H1 (cell line): Measurements from ENCODE around the gene JAKMIP1. TPM values are rescaled to one million over a fixed set of nuclear protein-coding genes. Genes with fewer than 3 reads are reported as not detected.

Source experiments
- BACH1 ChIP-seq: IDR thresholded peaks from 2 replicates; pipeline ENCODE4 v1.6.1; 2012; ENCODE audit warnings: low read length, improper control_type of control experiment
- CEBPB ChIP-seq: IDR thresholded peaks from 2 replicates; pipeline ENCODE4 v1.6.1; 2012; ENCODE audit warnings: low read depth, low read length
- CHD2 ChIP-seq: IDR thresholded peaks from 2 replicates; pipeline ENCODE4 v1.6.1; 2012; ENCODE audit warnings: low read length, improper control_type of control experiment
- EGR1 ChIP-seq: IDR thresholded peaks from 2 replicates; pipeline ENCODE4 v1.6.1; 2011; ENCODE audit warnings: low read depth, low read length, borderline replicate concordance
- FOSL1 ChIP-seq: IDR thresholded peaks from 2 replicates; pipeline ENCODE4 v1.6.1; 2011; ENCODE audit warnings: mild to moderate bottlenecking, low read depth, low read length, moderate library complexity; ENCODE audit not compliant: insufficient read depth
- GTF2F1 ChIP-seq: IDR thresholded peaks from 2 replicates; pipeline ENCODE4 v1.6.1; 2012; ENCODE audit warnings: low read depth, low read length, improper control_type of control experiment, borderline replicate concordance
- HDAC6 ChIP-seq: IDR thresholded peaks from one replicate; pipeline ENCODE4 v1.7.1; 2012; ENCODE audit warnings: low read depth, mild to moderate bottlenecking, inconsistent platforms, low read length, moderate library complexity
- JUN ChIP-seq: IDR thresholded peaks from 2 replicates; pipeline ENCODE4 v1.6.1; 2011; ENCODE audit warnings: low read depth, mild to moderate bottlenecking, improper control_type of control experiment, low read length
- JUND ChIP-seq: IDR thresholded peaks from 2 replicates; pipeline ENCODE4 v1.6.1; 2011; ENCODE audit warnings: mild to moderate bottlenecking, improper control_type of control experiment, low read length
- MAX ChIP-seq: IDR thresholded peaks from 2 replicates; pipeline ENCODE4 v1.6.1; 2012; ENCODE audit warnings: inconsistent platforms
- NANOG ChIP-seq: IDR thresholded peaks from 2 replicates; pipeline ENCODE4 v1.6.1; 2011; ENCODE audit warnings: low read length, low read depth, mild to moderate bottlenecking, inconsistent platforms; ENCODE audit not compliant: insufficient read depth, poor library complexity, severe bottlenecking
- POU5F1 ChIP-seq: IDR thresholded peaks from 2 replicates; pipeline ENCODE4 v1.6.1; 2011; ENCODE audit warnings: low read depth, mild to moderate bottlenecking, low read length, moderate library complexity
- RAD21 ChIP-seq, 2 experiments: IDR thresholded peaks in 1 of 2; conservative IDR thresholded peaks in 1 of 2; 2 replicates each; pipeline ENCODE4 v1.6.1; 2011; ENCODE audit warnings: low read depth in 2 of 2, low read length in 2 of 2, improper control_type of control experiment in 1 of 2, inconsistent platforms in 1 of 2, mild to moderate bottlenecking in 1 of 2, moderate library complexity in 1 of 2
- RBBP5 ChIP-seq: IDR thresholded peaks from 2 replicates; pipeline ENCODE4 v1.7.1; 2012; ENCODE audit warnings: low read depth, mild to moderate bottlenecking, inconsistent platforms, low read length, moderate library complexity, borderline replicate concordance
- RNF2 ChIP-seq: fragments of 200-900, 300-1000 bp; sonication (generic); IDR thresholded peaks from 2 replicates; pipeline ENCODE4 v1.7.1; 2016; ENCODE audit warnings: borderline replicate concordance, low read depth, mild to moderate bottlenecking, antibody characterized with exemption, low read length; ENCODE audit not compliant: poor library complexity, severe bottlenecking; ENCODE audit errors: missing control alignments
- SIN3A ChIP-seq, 2 experiments: IDR thresholded peaks in 1 of 2; conservative IDR thresholded peaks in 1 of 2; 2 replicates each; pipeline ENCODE4 v1.6.1; 2011 to 2012; ENCODE audit warnings: low read length in 2 of 2, improper control_type of control experiment in 1 of 2, low read depth in 1 of 2, mild to moderate bottlenecking in 1 of 2
- SIRT6 ChIP-seq: IDR thresholded peaks from one replicate; pipeline ENCODE4 v1.7.1; 2012; ENCODE audit warnings: low read length, inconsistent platforms
- SRF ChIP-seq: IDR thresholded peaks from 2 replicates; pipeline ENCODE4 v1.6.1; 2011; ENCODE audit warnings: mild to moderate bottlenecking, low read depth, low read length, moderate library complexity
- SUZ12 ChIP-seq: fragments of 200-600 bp; sonication (generic); IDR thresholded peaks from 2 replicates; pipeline ENCODE4 v1.6.1; 2012; ENCODE audit warnings: mild to moderate bottlenecking, inconsistent platforms, low read length, moderate library complexity, mixed read lengths
- TAF1 ChIP-seq: IDR thresholded peaks from 2 replicates; pipeline ENCODE4 v1.6.1; 2011; ENCODE audit warnings: mild to moderate bottlenecking, low read depth, low read length
- TAF7 ChIP-seq: optimal IDR thresholded peaks from 2 replicates; pipeline ENCODE3; 2011; ENCODE audit warnings: low read depth, mild to moderate bottlenecking, inconsistent platforms, low read length, moderate library complexity, borderline replicate concordance
- TBP ChIP-seq: IDR thresholded peaks from 2 replicates; pipeline ENCODE4 v1.6.1; 2011; ENCODE audit warnings: low read depth, low read length, improper control_type of control experiment
- YY1 ChIP-seq: IDR thresholded peaks from 2 replicates; pipeline ENCODE4 v1.6.1; 2011; ENCODE audit warnings: low read depth, mild to moderate bottlenecking, low read length
- polyA plus RNA-seq, 7 experiments: library from polyadenylated mRNA; depleted of rRNA in 3 of 7; stranded (reverse) in 5 of 7; unstranded in 2 of 7; fragments of >200 nt in 5 of 7; fragments of 200-250 nt in 2 of 7; gene quantifications; 1 replicate in 5 of 7; 2 replicates in 1 of 7; 4 replicates in 1 of 7; pipeline versions ENCODE4 v1.2.1 to v1.2.3, GENCODE V29; 2011 to 2013; ENCODE audit warnings: missing spikeins in 2 of 7, mixed read lengths in 2 of 7
- total RNA-seq: library from RNA; stranded (reverse); fragmentation: NEBNext Ultra II Directional; extraction: Animal tissue kit (Norgen Biotek cat#: 25700); gene quantifications from 2 replicates; pipeline ENCODE4 v1.2.1, GENCODE V29; 2021

Gene JAKMIP1
- total and polyA plus RNA-seq, 2 of the 8 experiments (the other 6 are each of a cell fraction or from before 2014, with no cell fraction given): 2.5 to 4.4 TPM

DNA sequence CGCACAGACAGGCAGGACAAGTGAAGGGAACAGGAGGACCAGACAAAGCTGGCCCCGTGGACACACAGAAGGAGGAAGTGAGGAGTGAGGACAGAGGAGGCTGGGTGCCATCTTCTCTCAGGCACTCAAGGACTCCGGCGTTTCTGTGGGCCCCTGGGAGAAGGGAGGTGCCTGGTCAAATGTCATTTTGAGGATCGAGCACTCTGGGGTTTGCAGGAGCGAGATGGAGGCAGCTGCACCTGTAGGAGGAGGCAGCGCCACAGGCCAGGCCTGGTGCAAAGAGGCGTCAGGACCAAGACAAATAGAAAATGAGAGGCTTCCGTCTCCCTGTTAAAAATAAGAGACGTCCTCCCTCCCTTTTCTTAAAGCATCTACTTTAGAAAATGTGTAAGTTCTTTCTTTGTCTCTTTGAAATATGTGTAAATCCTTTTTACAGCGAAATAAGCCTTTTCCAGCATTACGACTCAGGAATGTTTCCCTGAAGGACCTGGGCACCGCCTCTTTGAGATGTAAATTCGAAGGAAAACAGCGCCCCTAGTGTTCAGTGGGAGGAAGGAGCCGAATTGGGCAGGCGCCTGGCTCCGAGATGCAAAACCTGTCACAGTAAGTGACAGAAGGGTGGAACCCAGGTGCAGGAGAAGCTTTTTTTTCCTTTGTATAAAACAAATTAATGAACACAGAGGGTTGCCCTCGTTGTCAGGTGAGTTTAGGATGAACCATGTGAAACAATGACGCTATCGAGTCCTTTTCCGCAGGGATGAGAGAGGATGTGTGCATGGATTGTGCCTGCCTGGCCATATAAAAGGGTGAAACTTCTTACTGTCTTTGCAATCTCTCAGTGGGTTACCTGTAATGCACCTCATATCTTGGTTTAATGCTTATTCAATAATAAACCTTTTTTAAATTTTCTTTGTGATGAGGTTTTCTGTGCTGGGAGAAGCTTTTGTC lies 180.8 kb downstream of the JAKMIP1 start (continued):
- TF ChIP-seq BACH1 (no peak), JUN (no peak), POU5F1 (peak; percentile 67; the same call in 1 of the 2 replicates), JUND (no peak), RAD21 (IDR thresholded peaks at IDR 0.05 in 1 of 2, conservative IDR thresholded peaks at IDR 0.05 in 1 of 2; ENCODE audit: low read depth in 2 of 2, low read length in 2 of 2) (peak; percentile 27 to 40; a peak in 3 of 4 replicates), TBP (no peak), SUZ12 (no peak), FOSL1 (no peak), HDAC6 (no peak), MAX (no peak), EGR1 (no peak), GTF2F1 (no peak), NANOG (no peak), RNF2 (no peak), TAF1 (no peak), RBBP5 (no peak), CEBPB (no peak), SIRT6 (no peak), CHD2 (no peak), TAF7 (no peak), SIN3A (conservative IDR thresholded peaks at IDR 0.05 in 1 of 2, IDR thresholded peaks at IDR 0.05 in 1 of 2; ENCODE audit: low read depth in 1 of 2, low read length in 2 of 2) (peak in 1 of 2 experiments; percentile 49; a peak in 1 of 4 replicates), SRF (no peak), YY1 (no peak)
